ENCODE results near the gene TMEM156.

Gene TMEM156

GRCh38 chr4:38924353-38924752 lies 107.9 kb downstream of the TMEM156 start:
- TF ChIP-seq, protein P1, sequence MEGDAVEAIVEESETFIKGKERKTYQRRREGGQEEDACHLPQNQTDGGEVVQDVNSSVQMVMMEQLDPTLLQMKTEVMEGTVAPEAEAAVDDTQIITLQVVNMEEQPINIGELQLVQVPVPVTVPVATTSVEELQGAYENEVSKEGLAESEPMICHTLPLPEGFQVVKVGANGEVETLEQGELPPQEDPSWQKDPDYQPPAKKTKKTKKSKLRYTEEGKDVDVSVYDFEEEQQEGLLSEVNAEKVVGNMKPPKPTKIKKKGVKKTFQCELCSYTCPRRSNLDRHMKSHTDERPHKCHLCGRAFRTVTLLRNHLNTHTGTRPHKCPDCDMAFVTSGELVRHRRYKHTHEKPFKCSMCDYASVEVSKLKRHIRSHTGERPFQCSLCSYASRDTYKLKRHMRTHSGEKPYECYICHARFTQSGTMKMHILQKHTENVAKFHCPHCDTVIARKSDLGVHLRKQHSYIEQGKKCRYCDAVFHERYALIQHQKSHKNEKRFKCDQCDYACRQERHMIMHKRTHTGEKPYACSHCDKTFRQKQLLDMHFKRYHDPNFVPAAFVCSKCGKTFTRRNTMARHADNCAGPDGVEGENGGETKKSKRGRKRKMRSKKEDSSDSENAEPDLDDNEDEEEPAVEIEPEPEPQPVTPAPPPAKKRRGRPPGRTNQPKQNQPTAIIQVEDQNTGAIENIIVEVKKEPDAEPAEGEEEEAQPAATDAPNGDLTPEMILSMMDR (IDR thresholded peaks at IDR 0.05; ENCODE audit: insufficient read depth, low read depth, low read length, missing control alignments): no peak

GRCh38 chr4:38923746-38924145 lies 108.5 kb downstream of the TMEM156 start:
- TF ChIP-seq, protein P1 (IDR thresholded peaks at IDR 0.05; ENCODE audit: insufficient read depth, low read depth, low read length, missing control alignments): no peak
- no peak for DNase-seq (ENCODE audit: low read depth)
- no peak overlapping the region for H3K4me3 ChIP-seq (ENCODE audit: low read depth, low read length)

More at GRCh38 chr4:38924353-38924752, 107.9 kb downstream of the TMEM156 start:
- H3K4me3 ChIP-seq (ENCODE audit: low read depth, low read length): no peak overlapping the region
- DNase-seq (ENCODE audit: low read depth): no peak

GRCh38 chr4:38921151-38921550 lies 111.1 kb downstream of the TMEM156 start:
- no peak for DNase-seq (ENCODE audit: low read depth)
- no peak overlapping the region for H3K4me3 ChIP-seq (ENCODE audit: low read depth, low read length)
- TF ChIP-seq, protein P1 (IDR thresholded peaks at IDR 0.05; ENCODE audit: insufficient read depth, low read depth, low read length, missing control alignments): no peak

- TF ChIP-seq, protein P1 (IDR thresholded peaks at IDR 0.05; ENCODE audit: insufficient read depth, low read depth, low read length, missing control alignments): no peak
- H3K4me3 ChIP-seq (ENCODE audit: low read depth, low read length): no peak overlapping the region
- no peak for DNase-seq (ENCODE audit: low read depth)
These were observed 111.5 kb downstream of the TMEM156 start for GRCh38 chr4:38920677-38921076.

DNA sequence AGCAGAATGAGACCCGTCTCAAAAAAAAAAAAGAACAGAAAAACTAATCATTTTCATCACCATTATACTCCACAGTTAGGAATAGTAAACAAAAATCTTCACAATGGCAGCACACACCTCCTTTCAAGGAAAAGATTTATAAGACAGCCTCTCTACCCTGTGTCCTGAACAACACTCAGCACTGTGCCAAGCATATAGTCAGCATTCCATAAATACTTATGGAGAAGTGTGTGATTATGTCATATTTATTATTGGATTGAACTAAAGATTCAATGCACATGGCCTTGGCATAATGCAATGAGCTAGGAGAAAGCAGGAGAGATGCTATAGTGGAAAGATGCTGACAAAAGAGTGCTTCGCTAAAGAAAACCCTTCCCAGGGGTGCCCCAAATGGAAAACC lies 112.0 kb downstream of the TMEM156 start:
- TF ChIP-seq, protein P1 (IDR thresholded peaks at IDR 0.05; ENCODE audit: insufficient read depth, low read depth, low read length, missing control alignments): no peak
- no peak for DNase-seq (ENCODE audit: low read depth)
- no peak overlapping the region for H3K4me3 ChIP-seq (ENCODE audit: low read depth, low read length)

GRCh38 chr4:38919494-38919893 lies 112.7 kb downstream of the TMEM156 start:
- no peak for DNase-seq (ENCODE audit: low read depth)
- TF ChIP-seq, protein P1 (IDR thresholded peaks at IDR 0.05; ENCODE audit: insufficient read depth, low read depth, low read length, missing control alignments): no peak
- no peak overlapping the region for H3K4me3 ChIP-seq (ENCODE audit: low read depth, low read length)

GRCh38 chr4:38917481-38918025 lies 114.7 kb downstream of the TMEM156 start:
- TF ChIP-seq, protein P1 (IDR thresholded peaks at IDR 0.05; ENCODE audit: insufficient read depth, low read depth, low read length, missing control alignments): no peak
- no peak overlapping the region for H3K4me3 ChIP-seq (ENCODE audit: low read depth, low read length)
- no peak for DNase-seq (ENCODE audit: low read depth)
